HCT116 (cell line): ENCODE measurements around the gene DCBLD2. TPM values are rescaled to one million over a fixed set of nuclear protein-coding genes. Genes with fewer than 3 reads are reported as not detected.
A peak's percentile ranks its signal among the peaks of the same experiment; 100 is the strongest.

Experiments used
- ATAC-seq: fragments of 200-7000 bp; cut with Tn5 transposase; 2 replicates; pipeline ENCODE4 v1.9.1; 2020; ENCODE audit warnings: mild to moderate bottlenecking, moderate library complexity
- BruUV-seq: library from RNA; stranded (reverse); fragments of 400-500 nt; replicated peaks from 2 replicates; lab custom pipeline; 2021; lab: Mats Ljungman, UMichigan
- CTCF ChIA-PET: fragments of 300-600 bp; sonication (Branson Sonifier 250); formaldehyde crosslinking; loops from one replicate; lab custom pipeline; 2021; ENCODE audit warnings: antibody characterized with exemption; lab: Charles Lee
- POLR2A ChIA-PET: fragments of 300-600, 350-600 bp; sonication (Branson Sonifier 250); formaldehyde crosslinking; loops from one replicate; lab custom pipeline; 2021; ENCODE audit warnings: antibody characterized with exemption; lab: Charles Lee
- RAD21 ChIA-PET, 2 experiments: fragments of 300-600 bp; sonication (Branson Sonifier 250); formaldehyde crosslinking; loops; one replicate each; lab custom pipeline; 2023; ENCODE audit warnings: low total read pairs in 2 of 2; ENCODE audit not compliant: uncharacterized antibody in 2 of 2, unreplicated experiment in 2 of 2, low non-redundant PET in 1 of 2; lab: Charles Lee
- DNase-seq: peaks from one replicate; pipeline ENCODE4 v3.0.0-alpha.2; 2010; ENCODE audit warnings: low read depth, low spot score
- H2AFZ ChIP-seq: fragments of 200-600 bp; shearing (Covaris generic), sonication (generic); 2 replicates; pipeline ENCODE4 v1.6.1; 2017; ENCODE audit warnings: low read depth, mixed run types, mixed read lengths, antibody characterized with exemption, low read length; ENCODE audit not compliant: poor library complexity, severe bottlenecking
- H3K27ac ChIP-seq: 2 replicates; pipeline ENCODE4 v1.5.1; 2012; ENCODE audit warnings: low read depth, low read length
- H3K27me3 ChIP-seq: fragments of 200-600 bp; sonication (generic); 2 replicates; pipeline ENCODE4 v1.6.1; 2016; ENCODE audit warnings: mixed run types, low read length, mixed read lengths; ENCODE audit not compliant: insufficient read depth
- H3K36me3 ChIP-seq, 2 experiments: fragments of 200-500 bp in 1 of 2; fragments of 200-600 bp in 1 of 2; sonication (Bioruptor generic) in 1 of 2; sonication (generic) in 1 of 2; 2 replicates each; pipeline versions ENCODE4 v1.5.1 to v1.6.1; 2014 to 2016; ENCODE audit warnings: low read length in 2 of 2, inconsistent platforms in 1 of 2, mixed read lengths in 1 of 2, mixed run types in 1 of 2; ENCODE audit not compliant: insufficient read depth in 2 of 2, control insufficient read depth in 1 of 2
- H3K4me1 ChIP-seq, 2 experiments: fragments of 200-600 bp in 1 of 2; sonication (generic) in 1 of 2; 2 replicates each; pipeline versions ENCODE4 v1.5.1 to v1.6.1; 2012 to 2017; ENCODE audit warnings: low read length in 2 of 2, inconsistent platforms in 1 of 2, mild to moderate bottlenecking in 1 of 2, mixed read lengths in 1 of 2, mixed run types in 1 of 2, moderate library complexity in 1 of 2; ENCODE audit not compliant: insufficient read depth in 2 of 2, control insufficient read depth in 1 of 2
- H3K4me2 ChIP-seq: fragments of 200-600 bp; sonication (generic); 2 replicates; pipeline ENCODE4 v1.6.1; 2017; ENCODE audit warnings: mixed run types, low read length, mixed read lengths
- H3K4me3 ChIP-seq, 2 experiments: fragments of 200-600 bp in 1 of 2; sonication (generic) in 1 of 2; replicated peaks in 1 of 2; 2 replicates each; pipeline ENCODE4 v1.5.1; 2011 to 2016; ENCODE audit warnings: low read length in 2 of 2, control low read depth in 1 of 2, low read depth in 1 of 2, mild to moderate bottlenecking in 1 of 2, mixed read lengths in 1 of 2, mixed run types in 1 of 2
- H3K79me2 ChIP-seq: fragments of 200-600 bp; sonication (generic); 2 replicates; pipeline ENCODE4 v1.6.1; 2017; ENCODE audit warnings: mild to moderate bottlenecking, mixed run types, low read length, moderate library complexity, mixed read lengths; ENCODE audit not compliant: insufficient read depth
- H3K9ac ChIP-seq: fragments of 200-600 bp; sonication (generic); 2 replicates; pipeline ENCODE4 v1.6.1; 2016; ENCODE audit warnings: low read length, mixed read lengths
- H3K9me2 ChIP-seq: fragments of 200-600 bp; sonication (generic), shearing (Covaris generic); 2 replicates; pipeline ENCODE4 v1.6.1; 2017; ENCODE audit warnings: mixed run types, mild to moderate bottlenecking, moderate library complexity; ENCODE audit not compliant: insufficient read depth
- H3K9me3 ChIP-seq, 2 experiments: fragments of 200-500 bp in 1 of 2; fragments of 200-600 bp in 1 of 2; sonication (Bioruptor generic) in 1 of 2; sonication (generic) in 1 of 2; 2 replicates each; pipeline ENCODE4 v1.6.1; 2014 to 2017; ENCODE audit warnings: low read length in 2 of 2, mixed read lengths in 2 of 2, inconsistent platforms in 1 of 2, low read depth in 1 of 2, mild to moderate bottlenecking in 1 of 2, mixed run types in 1 of 2, moderate library complexity in 1 of 2; ENCODE audit not compliant: control insufficient read depth in 1 of 2, insufficient read depth in 1 of 2
- H4K20me1 ChIP-seq: fragments of 200-600 bp; sonication (generic), shearing (Covaris generic); 2 replicates; pipeline ENCODE4 v1.6.1; 2017; ENCODE audit warnings: mixed run types, mild to moderate bottlenecking, moderate library complexity; ENCODE audit not compliant: insufficient read depth
- CBX3 ChIP-seq: IDR thresholded peaks from 2 replicates; pipeline ENCODE4 v1.6.1; 2012; ENCODE audit warnings: low read depth
- CEBPB ChIP-seq: IDR thresholded peaks from 2 replicates; pipeline ENCODE4 v1.6.1; 2012; ENCODE audit warnings: low read depth
- EGR1 ChIP-seq: IDR thresholded peaks from 2 replicates; pipeline ENCODE4 v1.6.1; 2012; ENCODE audit warnings: low read depth
- ELF1 ChIP-seq: IDR thresholded peaks from 2 replicates; pipeline ENCODE4 v1.6.1; 2012; ENCODE audit warnings: low read depth, borderline replicate concordance
- EZH2 ChIP-seq: fragments of 200-600 bp; sonication (generic); IDR thresholded peaks from 2 replicates; pipeline ENCODE4 v1.6.1; 2017; ENCODE audit warnings: antibody characterized with exemption, mixed run types
- EZH2phosphoT487 ChIP-seq: fragments of 200-600 bp; IDR thresholded peaks from 2 replicates; pipeline ENCODE4 v1.6.1; 2018; ENCODE audit warnings: antibody characterized with exemption, borderline replicate concordance
- FOSL1 ChIP-seq: IDR thresholded peaks from 2 replicates; pipeline ENCODE4 v1.6.1; 2012; ENCODE audit warnings: low read depth
- JUND ChIP-seq: IDR thresholded peaks from 2 replicates; pipeline ENCODE4 v1.6.1; 2012
- POLR2A ChIP-seq: IDR thresholded peaks from 2 replicates; pipeline ENCODE4 v1.7.0; 2011; ENCODE audit warnings: borderline replicate concordance; ENCODE audit not compliant: insufficient read depth, insufficient read length; ENCODE audit errors: extremely low read depth
- POLR2AphosphoS5 ChIP-seq: IDR thresholded peaks from 2 replicates; pipeline ENCODE4 v1.6.1; 2011; ENCODE audit warnings: mild to moderate bottlenecking, low read depth, low read length, moderate library complexity
- SIN3A ChIP-seq: IDR thresholded peaks from 2 replicates; pipeline ENCODE4 v1.6.1; 2012; ENCODE audit warnings: low read depth
- SP1 ChIP-seq: IDR thresholded peaks from 2 replicates; pipeline ENCODE4 v1.6.1; 2012; ENCODE audit warnings: low read depth
- YY1 ChIP-seq: IDR thresholded peaks from 2 replicates; pipeline ENCODE4 v1.6.1; 2011; ENCODE audit warnings: low read length, low read depth, moderate library complexity, mild to moderate bottlenecking; ENCODE audit not compliant: insufficient replicate concordance; ENCODE audit errors: extremely low read depth
- intact Hi-C: fragments of 100-400 bp; cut with micrococcal nuclease; formaldehyde crosslinking; loops from 2 replicates; pipeline ENCODE4 v1.10.0; 2022
- total RNA-seq: library from RNA; stranded (reverse); gene quantifications from one replicate; pipeline ENCODE4 v1.2.1, GENCODE V29; 2021; ENCODE audit not compliant: unreplicated experiment
- TF ChIP-seq, protein P1 (sequence below): IDR thresholded peaks from 2 replicates; pipeline ENCODE4 v1.6.1; 2011; ENCODE audit warnings: mild to moderate bottlenecking, low read length, moderate library complexity; ENCODE audit not compliant: insufficient replicate concordance; ENCODE audit errors: extremely low read depth
- TF ChIP-seq, protein P2 (sequence below): IDR thresholded peaks from 2 replicates; pipeline ENCODE4 v1.6.1; 2012; ENCODE audit warnings: low read depth

Gene DCBLD2
- total RNA-seq, 1 experiment from 2014 or later = 532 TPM

DNA sequence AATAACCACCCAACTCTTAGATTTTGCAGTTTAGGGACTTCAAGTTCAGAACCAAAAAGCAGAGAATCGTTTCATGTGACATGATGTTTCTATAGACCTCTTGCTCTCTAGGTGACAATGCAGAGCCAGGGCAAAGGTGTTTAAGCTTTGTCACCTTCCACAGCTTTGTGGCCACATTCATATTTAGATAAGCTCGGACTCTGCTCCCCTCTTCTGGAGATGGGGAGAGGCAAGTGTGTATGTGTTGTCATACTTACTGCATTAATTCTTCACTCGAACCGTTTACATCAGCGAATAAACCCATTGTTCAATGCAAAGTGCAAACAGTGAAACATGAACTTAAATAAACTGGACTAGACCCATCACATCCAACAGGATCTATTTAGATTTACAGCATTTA, 105.2 kb downstream of the DCBLD2 start:
- no peak overlapping the region for H2AFZ ChIP-seq
- no peak overlapping the region for H3K4me3 ChIP-seq
- H3K9me2 ChIP-seq = no peaks in the 10 kb centered on the region
- H3K4me2 ChIP-seq = no peak overlapping the region
- BruUV-seq = TSS peak; percentile 3
- no peak overlapping the region for H3K27ac ChIP-seq
- TF ChIP-seq EZH2phosphoT487 = no peak
- TF ChIP-seq EGR1 = no peak
- no peak for TF ChIP-seq YY1
- no peak for TF ChIP-seq ELF1
- no peak for TF ChIP-seq SIN3A
- TF ChIP-seq POLR2A = no peak
- TF ChIP-seq JUND = no peak
- no peak for TF ChIP-seq POLR2AphosphoS5
- no peak for TF ChIP-seq FOSL1
- TF ChIP-seq, protein P1, sequence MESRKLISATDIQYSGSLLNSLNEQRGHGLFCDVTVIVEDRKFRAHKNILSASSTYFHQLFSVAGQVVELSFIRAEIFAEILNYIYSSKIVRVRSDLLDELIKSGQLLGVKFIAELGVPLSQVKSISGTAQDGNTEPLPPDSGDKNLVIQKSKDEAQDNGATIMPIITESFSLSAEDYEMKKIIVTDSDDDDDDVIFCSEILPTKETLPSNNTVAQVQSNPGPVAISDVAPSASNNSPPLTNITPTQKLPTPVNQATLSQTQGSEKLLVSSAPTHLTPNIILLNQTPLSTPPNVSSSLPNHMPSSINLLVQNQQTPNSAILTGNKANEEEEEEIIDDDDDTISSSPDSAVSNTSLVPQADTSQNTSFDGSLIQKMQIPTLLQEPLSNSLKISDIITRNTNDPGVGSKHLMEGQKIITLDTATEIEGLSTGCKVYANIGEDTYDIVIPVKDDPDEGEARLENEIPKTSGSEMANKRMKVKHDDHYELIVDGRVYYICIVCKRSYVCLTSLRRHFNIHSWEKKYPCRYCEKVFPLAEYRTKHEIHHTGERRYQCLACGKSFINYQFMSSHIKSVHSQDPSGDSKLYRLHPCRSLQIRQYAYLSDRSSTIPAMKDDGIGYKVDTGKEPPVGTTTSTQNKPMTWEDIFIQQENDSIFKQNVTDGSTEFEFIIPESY = no peak
- TF ChIP-seq SP1 = no peak
- no peak for TF ChIP-seq CBX3
- TF ChIP-seq, protein P2, sequence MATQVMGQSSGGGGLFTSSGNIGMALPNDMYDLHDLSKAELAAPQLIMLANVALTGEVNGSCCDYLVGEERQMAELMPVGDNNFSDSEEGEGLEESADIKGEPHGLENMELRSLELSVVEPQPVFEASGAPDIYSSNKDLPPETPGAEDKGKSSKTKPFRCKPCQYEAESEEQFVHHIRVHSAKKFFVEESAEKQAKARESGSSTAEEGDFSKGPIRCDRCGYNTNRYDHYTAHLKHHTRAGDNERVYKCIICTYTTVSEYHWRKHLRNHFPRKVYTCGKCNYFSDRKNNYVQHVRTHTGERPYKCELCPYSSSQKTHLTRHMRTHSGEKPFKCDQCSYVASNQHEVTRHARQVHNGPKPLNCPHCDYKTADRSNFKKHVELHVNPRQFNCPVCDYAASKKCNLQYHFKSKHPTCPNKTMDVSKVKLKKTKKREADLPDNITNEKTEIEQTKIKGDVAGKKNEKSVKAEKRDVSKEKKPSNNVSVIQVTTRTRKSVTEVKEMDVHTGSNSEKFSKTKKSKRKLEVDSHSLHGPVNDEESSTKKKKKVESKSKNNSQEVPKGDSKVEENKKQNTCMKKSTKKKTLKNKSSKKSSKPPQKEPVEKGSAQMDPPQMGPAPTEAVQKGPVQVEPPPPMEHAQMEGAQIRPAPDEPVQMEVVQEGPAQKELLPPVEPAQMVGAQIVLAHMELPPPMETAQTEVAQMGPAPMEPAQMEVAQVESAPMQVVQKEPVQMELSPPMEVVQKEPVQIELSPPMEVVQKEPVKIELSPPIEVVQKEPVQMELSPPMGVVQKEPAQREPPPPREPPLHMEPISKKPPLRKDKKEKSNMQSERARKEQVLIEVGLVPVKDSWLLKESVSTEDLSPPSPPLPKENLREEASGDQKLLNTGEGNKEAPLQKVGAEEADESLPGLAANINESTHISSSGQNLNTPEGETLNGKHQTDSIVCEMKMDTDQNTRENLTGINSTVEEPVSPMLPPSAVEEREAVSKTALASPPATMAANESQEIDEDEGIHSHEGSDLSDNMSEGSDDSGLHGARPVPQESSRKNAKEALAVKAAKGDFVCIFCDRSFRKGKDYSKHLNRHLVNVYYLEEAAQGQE = no peak
- TF ChIP-seq CEBPB = no peak
- no peak for TF ChIP-seq EZH2
- no peaks in the 10 kb centered on the region for H3K9me3 ChIP-seq
- ChIA-PET RAD21 (no interaction called here), CTCF (interaction anchor here (3.2 kb wide), 1 partner anchor 194 kb away, joined by 18 read pairs; no protein-coding TSS in a partner anchor), POLR2A (no interaction called here)
- peaks cover 4% of the 10 kb centered on the region; the same call in 1 of the 2 replicates for H3K79me2 ChIP-seq
- no peak for DNase-seq
- ATAC-seq = no peak
- no peaks in the 10 kb centered on the region for H3K27me3 ChIP-seq
- peaks cover 30 to 50% of the 10 kb centered on the region in 2 experiments for H3K36me3 ChIP-seq
- H4K20me1 ChIP-seq = peaks cover 3% of the 10 kb centered on the region; the same call in 1 of the 2 replicates
- intact Hi-C loops = loop anchor here (5.0 kb wide), 1 partner anchor 194 kb away; no protein-coding TSS in a partner anchor
- H3K4me1 ChIP-seq = no peaks in the 10 kb centered on the region
- H3K9ac ChIP-seq = no peak overlapping the region
